ENCODE data around the gene SYNE2.
A peak's percentile ranks its signal among the peaks of the same experiment; 100 is the strongest.

SYNE2 gene

GRCh38 chr14:63928744-63929174 lies 76.0 kb downstream of the SYNE2 start:
- no peak for TF ChIP-seq CTCF (IDR thresholded peaks at IDR 0.05; ENCODE audit: insufficient read depth, low read depth, low read length, missing control alignments)
- H3K4me3 ChIP-seq (ENCODE audit: low read length) = no peak overlapping the region
- DNase-seq (ENCODE audit: low read depth) = no peak

- DNase-seq (ENCODE audit: low read depth) = peak; percentile 10
- H3K4me3 ChIP-seq (ENCODE audit: low read length) = no peak overlapping the region
- TF ChIP-seq CTCF (IDR thresholded peaks at IDR 0.05; ENCODE audit: insufficient read depth, low read depth, low read length, missing control alignments) = no peak
Observed at GRCh38 chr14:63933110-63933509, 80.3 kb downstream of the SYNE2 start.

- no peak overlapping the region for H3K4me3 ChIP-seq (ENCODE audit: low read length)
- no peak for DNase-seq (ENCODE audit: low read depth)
- no peak for TF ChIP-seq CTCF (IDR thresholded peaks at IDR 0.05; ENCODE audit: insufficient read depth, low read depth, low read length, missing control alignments)
Observed at GRCh38 chr14:63933711-63934110, 80.9 kb downstream of the SYNE2 start.

GRCh38 chr14:63938198-63939005 lies 85.6 kb downstream of the SYNE2 start:
- DNase-seq (ENCODE audit: low read depth) = peak; percentile 71
- H3K4me3 ChIP-seq (ENCODE audit: low read length) = no peak overlapping the region
- TF ChIP-seq CTCF (IDR thresholded peaks at IDR 0.05; ENCODE audit: insufficient read depth, low read depth, low read length, missing control alignments) = no peak

- no peak for TF ChIP-seq CTCF (IDR thresholded peaks at IDR 0.05; ENCODE audit: insufficient read depth, low read depth, low read length, missing control alignments)
- H3K4me3 ChIP-seq (ENCODE audit: low read length) = no peak overlapping the region
Observed at GRCh38 chr14:63939006-63939270, 86.1 kb downstream of the SYNE2 start.

GRCh38 chr14:63940387-63940786 lies 87.6 kb downstream of the SYNE2 start:
- no peak for TF ChIP-seq CTCF (IDR thresholded peaks at IDR 0.05; ENCODE audit: insufficient read depth, low read depth, low read length, missing control alignments)

More at GRCh38 chr14:63939006-63939270, 86.1 kb downstream of the SYNE2 start:
- DNase-seq (ENCODE audit: low read depth) = no peak

GRCh38 chr14:63941023-63941422 lies 88.2 kb downstream of the SYNE2 start:
- no peak for TF ChIP-seq CTCF (IDR thresholded peaks at IDR 0.05; ENCODE audit: insufficient read depth, low read depth, low read length, missing control alignments)
- H3K4me3 ChIP-seq (ENCODE audit: low read length) = no peak overlapping the region
- no peak for DNase-seq (ENCODE audit: low read depth)

More at GRCh38 chr14:63940387-63940786, 87.6 kb downstream of the SYNE2 start:
- DNase-seq (ENCODE audit: low read depth) = no peak
- H3K4me3 ChIP-seq (ENCODE audit: low read length) = no peak overlapping the region

Measured in epithelial cell of esophagus (primary cell).